Stimulated activated CD8-positive, alpha-beta memory T cell treated with anti-CD3 and anti-CD28 coated beads, Interleukin-7, amount 100 ng/mL, for 1 hour (primary cell): Measurements from ENCODE around the gene MPG.
"Not testable (repeated sequence)": the region's sequence is repeated elsewhere in the genome, so short reads cannot be mapped to it uniquely, and the experiment has no call there.

Experiments used
- DNase-seq, 2 donors: peaks; one replicate each; pipeline ENCODE4 v3.0.0-alpha.2; 2020; ENCODE audit warnings: low read depth in 2 of 2

The MPG gene

GRCh38 chr16:77807-78443, at the start of gene MPG:
Gene MPG (plus strand): TSS chr16:78225. CDS start chr16:78310, 85 bp downstream.
- peak; percentile 64 to 70 for DNase-seq

- DNase-seq: not testable (repeated sequence)
Observed at GRCh38 chr16:30627-31026, 47.4 kb upstream of the MPG start.

GRCh38 chr16:33154-33876, 44.7 kb upstream of the MPG start:
- not testable (repeated sequence) for DNase-seq

- DNase-seq: no peak
Observed at GRCh38 chr16:33877-34647, 44.0 kb upstream of the MPG start.

- DNase-seq: no peak
Observed at GRCh38 chr16:34648-34987, 43.4 kb upstream of the MPG start.

- DNase-seq: no peak
Observed at GRCh38 chr16:35011-35677, 42.9 kb upstream of the MPG start.

- DNase-seq: no peak
Observed at GRCh38 chr16:35678-36305, 42.2 kb upstream of the MPG start.

- DNase-seq: no peak
Observed at GRCh38 chr16:36336-36984, 41.6 kb upstream of the MPG start.

- DNase-seq: no peak
Observed at GRCh38 chr16:37511-37910, 40.5 kb upstream of the MPG start.

- not testable (repeated sequence) for DNase-seq
Observed at GRCh38 chr16:38206-38605, 39.8 kb upstream of the MPG start.

GRCh38 chr16:38941-39892, 38.8 kb upstream of the MPG start:
- peak in 1 of 2 donors; percentile 15 for DNase-seq

GRCh38 chr16:41439-42068, 36.5 kb upstream of the MPG start:
- DNase-seq: no peak

GRCh38 chr16:42069-42457, 36.0 kb upstream of the MPG start:
- DNase-seq: no peak

GRCh38 chr16:42691-43090, 35.3 kb upstream of the MPG start:
- DNase-seq: no peak

- DNase-seq: no peak
Observed at GRCh38 chr16:43294-43693, 34.7 kb upstream of the MPG start.

- DNase-seq: no peak
Observed at GRCh38 chr16:44655-45054, 33.4 kb upstream of the MPG start.

GRCh38 chr16:45454-45853, 32.6 kb upstream of the MPG start:
- no peak for DNase-seq

GRCh38 chr16:46510-46909, 31.5 kb upstream of the MPG start:
- not testable (repeated sequence) for DNase-seq

GRCh38 chr16:47234-47633, 30.8 kb upstream of the MPG start:
- DNase-seq: no peak
